ENCODE data around the gene EHMT2.
"Not testable (repeated sequence)": the region's sequence is repeated elsewhere in the genome, so short reads cannot be mapped to it uniquely, and the experiment has no call there.

The EHMT2 gene

GRCh38 chr6:31927863-31928671 is 30.6 kb upstream of the EHMT2 start:
- no peaks in the 10 kb centered on the region for H3K4me1 ChIP-seq
- H3K27me3 ChIP-seq (ENCODE audit: low read depth): peaks cover 3% of the 10 kb centered on the region; the same call in 1 of the 2 replicates
- H3K36me3 ChIP-seq (replicated peaks): no peaks in the 10 kb centered on the region
- no peak for DNase-seq (ENCODE audit: low spot score in 2 of 2)
- no peaks in the 10 kb centered on the region for H3K9me3 ChIP-seq
- no peak overlapping the region for H3K4me3 ChIP-seq
- in situ Hi-C loops (cut with MboI; ENCODE audit: low sequenced_read_pairs): no loop called here

GRCh38 chr6:31927242-31927862 is 29.9 kb upstream of the EHMT2 start, which contains the start of gene C2:
Gene C2, plus strand, starts transcription at chr6:31927717. Its CDS starts 36 bp downstream, at chr6:31927753.
- H3K4me1 ChIP-seq: no peaks in the 10 kb centered on the region
- H3K9me3 ChIP-seq: no peaks in the 10 kb centered on the region
- in situ Hi-C loops (cut with MboI; ENCODE audit: low sequenced_read_pairs): no loop called here
- H3K4me3 ChIP-seq: no peak within 1 kb of the TSS
- no peaks in the 10 kb centered on the region for H3K36me3 ChIP-seq (replicated peaks)
- no peak for DNase-seq (ENCODE audit: low spot score in 2 of 2)
- peaks cover 3% of the 10 kb centered on the region; the same call in 1 of the 2 replicates for H3K27me3 ChIP-seq (ENCODE audit: low read depth)

- H3K4me1 ChIP-seq: no peaks in the 10 kb centered on the region
- H3K9me3 ChIP-seq: no peaks in the 10 kb centered on the region
- no peak overlapping the region for H3K4me3 ChIP-seq
- H3K36me3 ChIP-seq (replicated peaks): no peaks in the 10 kb centered on the region
- DNase-seq (ENCODE audit: low spot score in 2 of 2): no peak
- H3K27me3 ChIP-seq (ENCODE audit: low read depth): peaks cover 3% of the 10 kb centered on the region; the same call in 1 of the 2 replicates
- in situ Hi-C loops (cut with MboI; ENCODE audit: low sequenced_read_pairs): no loop called here
These were observed 25.4 kb upstream of the EHMT2 start for GRCh38 chr6:31922942-31923341.

DNA sequence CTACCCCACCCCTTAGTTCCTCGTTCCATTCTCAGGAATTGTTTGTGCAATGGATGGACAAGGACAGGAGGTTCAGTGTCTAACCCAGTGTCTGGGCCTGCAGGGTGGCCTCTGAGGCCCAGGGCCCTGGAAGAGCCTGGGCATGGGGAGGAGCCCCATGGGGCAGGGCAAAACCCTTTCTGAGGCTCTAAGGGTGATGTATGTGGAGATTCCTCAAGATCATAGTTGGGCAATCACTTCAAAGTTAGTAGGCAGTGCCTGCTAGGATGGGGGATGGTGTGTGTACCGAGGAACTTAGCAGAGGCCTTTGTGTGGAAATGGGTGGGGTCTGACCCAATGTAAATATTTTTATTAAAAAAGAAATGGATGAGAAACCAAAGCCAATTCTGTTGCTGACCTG is 23.3 kb upstream of the EHMT2 start:
- no peaks in the 10 kb centered on the region for H3K36me3 ChIP-seq (replicated peaks)
- in situ Hi-C loops (cut with MboI; ENCODE audit: low sequenced_read_pairs): no loop called here
- DNase-seq (ENCODE audit: low spot score in 2 of 2): no peak
- H3K4me3 ChIP-seq: no peak overlapping the region
- no peaks in the 10 kb centered on the region for H3K9me3 ChIP-seq
- no peaks in the 10 kb centered on the region for H3K4me1 ChIP-seq
- no peaks in the 10 kb centered on the region for H3K27me3 ChIP-seq (ENCODE audit: low read depth)

- Histone ChIP-seq H3K4me3 (no peak overlapping the region), H3K4me1 (no peaks in the 10 kb centered on the region), H3K9me3 (no peaks in the 10 kb centered on the region), H3K36me3 (replicated peaks) (no peaks in the 10 kb centered on the region), H3K27me3 (ENCODE audit: low read depth) (no peaks in the 10 kb centered on the region)
- in situ Hi-C loops (cut with MboI; ENCODE audit: low sequenced_read_pairs): no loop called here
- DNase-seq (ENCODE audit: low spot score in 2 of 2): no peak
These were observed 22.3 kb upstream of the EHMT2 start for GRCh38 chr6:31919624-31920303.

- in situ Hi-C loops (cut with MboI; ENCODE audit: low sequenced_read_pairs): no loop called here
- Histone ChIP-seq H3K9me3 (no peaks in the 10 kb centered on the region), H3K4me1 (no peaks in the 10 kb centered on the region), H3K4me3 (no peak overlapping the region), H3K27me3 (ENCODE audit: low read depth) (no peaks in the 10 kb centered on the region), H3K36me3 (replicated peaks) (no peaks in the 10 kb centered on the region)
- no peak for DNase-seq (ENCODE audit: low spot score in 2 of 2)
These were observed 20.7 kb upstream of the EHMT2 start for GRCh38 chr6:31918069-31918720.

- Histone ChIP-seq H3K9me3 (no peaks in the 10 kb centered on the region), H3K4me3 (no peak overlapping the region), H3K27me3 (ENCODE audit: low read depth) (no peaks in the 10 kb centered on the region), H3K4me1 (no peaks in the 10 kb centered on the region), H3K36me3 (replicated peaks) (no peaks in the 10 kb centered on the region)
- DNase-seq (ENCODE audit: low spot score in 2 of 2): no peak
- in situ Hi-C loops (cut with MboI; ENCODE audit: low sequenced_read_pairs): no loop called here
These were observed 18.3 kb upstream of the EHMT2 start for GRCh38 chr6:31915756-31916155.

- no peaks in the 10 kb centered on the region for H3K36me3 ChIP-seq (replicated peaks)
- in situ Hi-C loops (cut with MboI; ENCODE audit: low sequenced_read_pairs): no loop called here
- H3K4me3 ChIP-seq: no peak overlapping the region
- H3K4me1 ChIP-seq: no peaks in the 10 kb centered on the region
- no peaks in the 10 kb centered on the region for H3K9me3 ChIP-seq
- DNase-seq (ENCODE audit: low spot score in 2 of 2): no peak
- H3K27me3 ChIP-seq (ENCODE audit: low read depth): no peaks in the 10 kb centered on the region
These were observed 17.9 kb upstream of the EHMT2 start for GRCh38 chr6:31915351-31915750.

- in situ Hi-C loops (cut with MboI; ENCODE audit: low sequenced_read_pairs): no loop called here
- H3K27me3 ChIP-seq (ENCODE audit: low read depth): no peaks in the 10 kb centered on the region
These were observed 14.5 kb upstream of the EHMT2 start for GRCh38 chr6:31911826-31912585.

DNA sequence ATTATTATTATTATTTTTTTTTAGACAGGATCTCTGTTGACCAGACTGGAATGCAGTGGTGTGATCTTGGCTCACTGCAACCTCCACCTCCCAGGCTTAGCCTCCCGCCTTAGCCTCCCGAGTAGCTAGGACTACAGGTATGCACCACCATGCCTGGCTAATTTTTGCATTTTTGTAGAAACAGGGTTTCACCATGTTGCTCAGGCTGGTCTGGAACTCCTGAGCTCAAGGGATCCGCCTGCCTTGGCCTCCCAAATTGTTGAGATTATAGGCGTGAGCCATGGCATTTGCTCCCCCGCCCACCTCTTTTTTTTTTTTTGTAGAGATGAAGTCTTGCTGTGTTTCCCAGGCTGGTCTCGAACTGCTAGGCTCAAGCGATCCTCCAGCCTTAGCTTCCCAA is 11.8 kb upstream of the EHMT2 start:
- not testable (repeated sequence) for DNase-seq (ENCODE audit: low spot score in 2 of 2); H3K4me1 ChIP-seq; H3K36me3 ChIP-seq (replicated peaks); H3K9me3 ChIP-seq; H3K4me3 ChIP-seq; H3K27me3 ChIP-seq (ENCODE audit: low read depth)
- in situ Hi-C loops (cut with MboI; ENCODE audit: low sequenced_read_pairs): loop anchor here (5.0 kb wide), 1 partner anchor 43 kb away; no protein-coding TSS in a partner anchor

More at GRCh38 chr6:31911826-31912585, 14.5 kb upstream of the EHMT2 start:
- Histone ChIP-seq H3K4me3 (no peak overlapping the region), H3K9me3 (no peaks in the 10 kb centered on the region), H3K36me3 (replicated peaks) (no peaks in the 10 kb centered on the region), H3K4me1 (no peaks in the 10 kb centered on the region)
- no peak for DNase-seq (ENCODE audit: low spot score in 2 of 2)

DNA sequence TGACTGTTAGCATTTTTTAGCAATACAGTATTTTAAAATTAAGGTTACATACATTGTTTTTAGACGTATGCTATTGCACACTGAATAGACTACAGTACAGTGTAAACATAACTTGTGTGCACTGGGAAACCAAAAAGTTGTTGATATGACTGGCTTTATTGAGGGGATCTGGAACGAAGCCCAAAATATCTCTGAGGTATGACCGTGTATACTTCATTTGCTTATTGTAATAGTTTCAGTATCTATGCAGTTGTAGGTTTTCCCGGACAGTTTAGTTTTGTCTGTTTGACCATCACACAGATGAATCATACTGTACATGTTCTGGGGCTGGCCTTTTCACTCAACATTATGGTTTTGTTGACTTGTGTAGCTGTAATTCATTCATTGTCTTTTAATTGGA is 11.3 kb upstream of the EHMT2 start:
- H3K4me1 ChIP-seq: no peaks in the 10 kb centered on the region
- no peak for DNase-seq (ENCODE audit: low spot score in 2 of 2)
- in situ Hi-C loops (cut with MboI; ENCODE audit: low sequenced_read_pairs): loop anchor here (5.0 kb wide), 1 partner anchor 44 kb away; no protein-coding TSS in a partner anchor
- H3K4me3 ChIP-seq: no peak overlapping the region
- H3K27me3 ChIP-seq (ENCODE audit: low read depth): no peaks in the 10 kb centered on the region
- H3K9me3 ChIP-seq: no peaks in the 10 kb centered on the region
- H3K36me3 ChIP-seq (replicated peaks): no peaks in the 10 kb centered on the region

DNA sequence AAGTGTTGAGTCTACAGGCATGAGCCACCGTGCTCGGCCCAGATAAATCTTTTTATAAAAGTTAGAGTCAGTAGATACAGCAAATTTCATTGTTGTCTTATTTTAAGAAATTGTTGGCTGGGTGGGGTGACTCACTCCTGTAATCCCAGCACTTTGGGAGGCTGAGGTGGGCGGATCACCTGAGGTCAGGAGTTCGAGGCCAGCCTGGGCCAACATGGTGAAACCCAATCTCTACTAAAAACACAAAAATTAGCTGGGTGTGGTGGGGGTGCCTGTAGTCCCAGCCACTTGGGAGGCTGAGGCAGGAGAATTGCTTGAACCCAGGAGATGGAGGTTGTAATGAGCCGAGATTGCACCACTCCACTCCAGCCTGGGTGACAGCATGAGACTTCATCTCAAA is 10.8 kb upstream of the EHMT2 start:
- H3K36me3 ChIP-seq (replicated peaks); H3K4me3 ChIP-seq; H3K27me3 ChIP-seq (ENCODE audit: low read depth); DNase-seq (ENCODE audit: low spot score in 2 of 2); H3K4me1 ChIP-seq; H3K9me3 ChIP-seq: not testable (repeated sequence)
- in situ Hi-C loops (cut with MboI; ENCODE audit: low sequenced_read_pairs): loop anchor here (5.0 kb wide), 1 partner anchor 44 kb away; no protein-coding TSS in a partner anchor
